Activated T-helper 1 cell treated with anti-CD3 and anti-CD28 coated beads, Interleukin-12 subunit alpha, Interleukin-12 subunit beta, Interleukin-2, Interleukin-4 antibody, amounts not matched to agents 30 ng/mL and 10 ng/mL and 1 ng/mL, durations not matched to agents 14 hours and 24 hours and 36 hours (primary cell): ENCODE results near the gene WASL. TPM values are rescaled to one million over a fixed set of nuclear protein-coding genes. Genes with fewer than 3 reads are reported as not detected.
"Not testable (repeated sequence)": the region's sequence is repeated elsewhere in the genome, so short reads cannot be mapped to it uniquely, and the experiment has no call there.

Experiments used
- DNase-seq: peaks from one replicate; pipeline ENCODE4 v3.0.0; 2021; ENCODE audit warnings: low spot score
- H3K27ac Mint-ChIP-seq: one replicate; pipeline ENCODE4 v1.8.0; 2021; ENCODE audit warnings: mild to moderate bottlenecking, mixed read lengths
- H3K27me3 Mint-ChIP-seq: one replicate; pipeline ENCODE4 v1.8.0; 2022; ENCODE audit warnings: mild to moderate bottlenecking, moderate library complexity, mixed read lengths; ENCODE audit not compliant: insufficient read depth
- H3K36me3 Mint-ChIP-seq: one replicate; pipeline ENCODE4 v1.8.0; 2021; ENCODE audit warnings: low read depth, mixed read lengths
- H3K4me1 Mint-ChIP-seq: one replicate; pipeline ENCODE4 v1.8.0; 2021; ENCODE audit warnings: low read depth, mixed read lengths
- H3K4me3 Mint-ChIP-seq: one replicate; pipeline ENCODE4 v1.8.0; 2021; ENCODE audit warnings: mild to moderate bottlenecking, moderate library complexity, mixed read lengths
- H3K9me3 Mint-ChIP-seq: one replicate; pipeline ENCODE4 v1.8.0; 2021; ENCODE audit warnings: mixed read lengths
- intact Hi-C: fragments of 100-400 bp; cut with micrococcal nuclease; formaldehyde crosslinking; loops from one replicate; pipeline ENCODE4 v1.15.1; 2024
- total RNA-seq: library from RNA; stranded (reverse); gene quantifications from 2 replicates; pipeline ENCODE4 v1.2.3, GENCODE V29; 2022

WASL gene
- total RNA-seq, 1 donor from 2014 or later = 7.5 TPM

DNA sequence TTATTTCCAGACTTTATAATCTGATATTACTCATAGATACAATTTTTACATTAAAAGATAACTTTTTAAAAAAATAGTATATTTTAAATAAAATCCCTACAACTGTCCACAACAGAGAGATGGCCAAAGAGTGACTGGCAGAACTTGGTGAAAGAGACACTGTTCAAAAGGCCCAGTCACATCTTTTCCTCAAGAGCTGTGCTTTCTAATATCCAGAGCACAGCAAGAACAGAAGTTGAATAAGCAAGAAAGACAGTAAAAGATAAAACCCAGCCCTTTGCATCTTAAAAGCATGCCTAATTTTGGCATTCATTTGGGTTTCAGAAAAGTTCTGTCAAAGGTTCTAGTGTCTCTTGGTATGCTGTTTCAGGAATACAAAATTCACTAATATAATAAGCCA is 6.9 kb downstream of the WASL start:
- no peak for DNase-seq
- no peak overlapping the region for H3K27ac Mint-ChIP-seq
- peaks cover 1% of the 10 kb centered on the region for H3K27me3 Mint-ChIP-seq
- H3K9me3 Mint-ChIP-seq = no peaks in the 10 kb centered on the region
- H3K4me1 Mint-ChIP-seq = peaks cover 48% of the 10 kb centered on the region
- intact Hi-C loops = no loop called here
- peaks cover 19% of the 10 kb centered on the region for H3K36me3 Mint-ChIP-seq
- no peak overlapping the region for H3K4me3 Mint-ChIP-seq

- H3K36me3 Mint-ChIP-seq = peaks cover 18% of the 10 kb centered on the region
- H3K4me1 Mint-ChIP-seq = peaks cover 22% of the 10 kb centered on the region
- H3K9me3 Mint-ChIP-seq = peaks cover 21% of the 10 kb centered on the region
- no peak overlapping the region for H3K27ac Mint-ChIP-seq
- no peak overlapping the region for H3K4me3 Mint-ChIP-seq
- no peaks in the 10 kb centered on the region for H3K27me3 Mint-ChIP-seq
- intact Hi-C loops = no loop called here
- no peak for DNase-seq
These were observed 10.0 kb downstream of the WASL start for GRCh38 chr7:123738808-123739207.

DNA sequence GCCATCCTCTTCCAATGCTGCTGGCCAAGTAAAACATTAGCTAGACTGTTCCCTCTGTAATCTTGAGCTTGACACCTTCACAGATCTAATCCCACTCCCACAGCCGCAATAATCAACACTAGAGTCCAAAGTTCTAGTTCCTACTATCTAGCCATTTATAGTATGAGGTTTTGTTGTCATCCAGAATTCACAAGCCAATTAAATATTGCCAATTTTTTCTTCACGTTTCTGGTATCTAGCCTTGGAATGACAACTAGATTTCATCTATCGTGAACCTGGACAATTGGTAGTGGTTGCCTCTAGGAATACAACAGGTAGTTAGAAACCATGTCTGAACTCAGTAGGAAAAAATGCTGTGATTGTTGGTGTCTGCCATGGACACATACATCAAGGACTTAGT is 10.4 kb downstream of the WASL start:
- Mint-ChIP-seq H3K27ac (no peak overlapping the region), H3K9me3 (peaks cover 25% of the 10 kb centered on the region), H3K4me3 (no peak overlapping the region), H3K4me1 (peaks cover 20% of the 10 kb centered on the region), H3K27me3 (no peaks in the 10 kb centered on the region), H3K36me3 (peaks cover 23% of the 10 kb centered on the region)
- intact Hi-C loops = no loop called here
- no peak for DNase-seq

GRCh38 chr7:123737168-123737674 is 11.6 kb downstream of the WASL start:
- H3K4me3 Mint-ChIP-seq, H3K27me3 Mint-ChIP-seq, DNase-seq, intact Hi-C loops, H3K27ac Mint-ChIP-seq: not testable (repeated sequence)
- H3K9me3 Mint-ChIP-seq = peaks cover 34% of the 10 kb centered on the region
- H3K4me1 Mint-ChIP-seq = peaks cover 12% of the 10 kb centered on the region
- H3K36me3 Mint-ChIP-seq = peaks cover 21% of the 10 kb centered on the region

- Mint-ChIP-seq H3K9me3 (peaks cover 42% of the 10 kb centered on the region), H3K36me3 (peaks cover 24% of the 10 kb centered on the region), H3K27ac (no peak overlapping the region), H3K27me3 (no peaks in the 10 kb centered on the region), H3K4me1 (peaks cover 12% of the 10 kb centered on the region), H3K4me3 (no peak overlapping the region)
- intact Hi-C loops = no loop called here
- no peak for DNase-seq
These were observed 13.3 kb downstream of the WASL start for GRCh38 chr7:123735539-123735938.

DNA sequence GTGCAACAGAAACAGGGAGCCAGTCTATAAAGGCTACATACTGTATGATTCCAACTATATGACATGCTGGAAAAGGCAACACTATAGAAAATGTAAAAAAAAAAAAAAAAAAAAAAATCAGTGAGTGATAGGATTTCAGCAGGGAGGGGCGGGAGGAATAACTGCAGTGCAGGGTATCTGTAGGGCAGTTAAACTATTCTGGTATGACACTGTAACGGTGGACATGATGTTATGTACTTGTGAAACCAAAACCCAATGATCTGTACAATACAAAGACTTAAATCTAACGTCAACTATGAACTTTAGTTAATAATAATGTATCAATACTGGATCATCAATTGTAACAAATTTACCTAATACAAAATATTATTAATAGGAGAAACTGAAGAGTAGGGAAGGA is 14.3 kb downstream of the WASL start:
- Mint-ChIP-seq H3K27me3 (no peaks in the 10 kb centered on the region), H3K36me3 (peaks cover 24% of the 10 kb centered on the region), H3K4me3 (no peak overlapping the region), H3K27ac (no peak overlapping the region), H3K4me1 (peaks cover 12% of the 10 kb centered on the region), H3K9me3 (peaks cover 42% of the 10 kb centered on the region)
- intact Hi-C loops = no loop called here
- DNase-seq = no peak

DNA sequence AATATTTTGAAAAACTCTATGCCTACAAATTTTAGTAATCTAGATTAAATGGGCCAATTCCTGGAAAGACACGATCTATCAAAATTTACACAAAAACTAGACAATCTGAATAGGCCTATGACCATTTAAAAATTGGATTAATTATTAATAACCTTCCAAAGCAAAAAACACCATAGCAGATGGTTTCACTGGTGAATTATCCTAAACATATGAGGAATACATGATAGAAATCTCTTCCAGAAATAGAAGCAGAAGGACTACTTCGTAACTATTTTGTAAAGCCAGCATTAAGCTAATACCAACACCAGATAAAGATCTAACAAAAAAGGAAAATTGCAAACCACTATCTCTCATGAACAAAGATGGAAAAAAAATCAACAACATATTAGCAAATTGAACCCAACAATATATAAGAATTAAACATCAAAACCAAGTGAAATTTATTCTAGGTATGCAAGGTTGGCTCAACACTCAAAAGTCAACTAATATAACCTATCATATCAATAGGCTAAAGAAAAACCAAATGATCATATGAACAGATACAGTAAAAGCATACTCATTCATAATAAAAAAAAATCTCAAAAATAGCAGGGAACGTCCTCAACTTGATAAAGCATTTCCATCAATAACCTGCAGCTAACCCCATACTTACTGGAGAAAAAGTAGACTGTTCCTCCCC is 16.3 kb downstream of the WASL start:
- Mint-ChIP-seq H3K4me3 (no peak overlapping the region), H3K4me1 (peaks cover 16% of the 10 kb centered on the region), H3K27ac (no peak overlapping the region), H3K9me3 (peaks cover 42% of the 10 kb centered on the region), H3K27me3 (no peaks in the 10 kb centered on the region), H3K36me3 (peaks cover 22% of the 10 kb centered on the region)
- intact Hi-C loops = no loop called here
- DNase-seq = no peak

DNA sequence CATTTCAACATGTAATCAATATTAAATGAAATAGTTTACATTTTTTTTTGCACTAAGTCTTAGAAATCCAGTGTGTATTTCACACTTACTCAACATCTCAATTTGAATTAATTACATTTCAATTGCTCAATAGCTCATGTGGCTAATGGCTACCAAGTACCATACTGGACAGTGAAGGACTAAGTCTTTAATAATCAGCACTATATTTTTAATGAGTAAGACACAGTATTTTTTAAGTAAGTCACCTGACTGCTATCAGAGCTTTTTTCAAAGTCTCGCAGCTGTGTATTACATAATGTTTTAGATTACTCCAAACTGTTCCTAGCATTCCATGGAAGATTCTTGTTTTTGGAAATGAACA is 19.6 kb downstream of the WASL start:
- intact Hi-C loops = no loop called here
- no peaks in the 10 kb centered on the region for H3K27me3 Mint-ChIP-seq
- no peak overlapping the region for H3K4me3 Mint-ChIP-seq
- peaks cover 26% of the 10 kb centered on the region for H3K9me3 Mint-ChIP-seq
- peaks cover 27% of the 10 kb centered on the region for H3K4me1 Mint-ChIP-seq
- no peak for DNase-seq
- H3K27ac Mint-ChIP-seq = no peak overlapping the region
- peaks cover 14% of the 10 kb centered on the region for H3K36me3 Mint-ChIP-seq

- Mint-ChIP-seq H3K4me3 (no peak overlapping the region), H3K27me3 (no peaks in the 10 kb centered on the region), H3K9me3 (peaks cover 8% of the 10 kb centered on the region), H3K36me3 (peaks cover 7% of the 10 kb centered on the region), H3K4me1 (peaks cover 21% of the 10 kb centered on the region), H3K27ac (no peak overlapping the region)
- no peak for DNase-seq
- intact Hi-C loops = no loop called here
These were observed 21.5 kb downstream of the WASL start for GRCh38 chr7:123727071-123727837.

DNA sequence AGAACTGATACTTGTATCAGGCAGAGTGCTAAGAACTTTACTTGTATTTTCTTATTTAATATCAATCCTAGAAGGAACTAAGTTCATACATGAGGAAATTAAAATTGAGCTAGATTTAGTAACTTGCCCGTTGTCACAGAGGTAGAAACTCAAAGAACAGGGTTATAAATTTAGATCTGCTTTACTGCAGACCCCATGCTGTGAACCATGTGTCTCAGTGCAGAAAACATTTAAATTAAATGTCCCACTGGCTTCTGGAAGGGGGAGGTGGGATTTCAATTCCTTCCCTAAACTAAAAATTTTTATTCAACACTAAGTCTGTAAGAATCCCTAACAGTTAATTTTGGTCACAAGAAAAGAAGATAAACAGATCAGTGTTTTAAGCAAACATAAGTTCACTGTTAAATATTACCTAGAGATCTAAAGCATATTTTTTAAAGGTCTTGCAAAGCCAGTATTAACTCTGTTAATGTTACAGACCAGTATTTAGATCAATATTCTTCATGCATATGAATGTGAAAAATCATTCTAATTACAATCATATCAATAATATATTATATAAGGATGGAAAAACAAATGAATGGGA is 23.1 kb downstream of the WASL start:
- no peak overlapping the region for H3K27ac Mint-ChIP-seq
- H3K4me1 Mint-ChIP-seq = peaks cover 21% of the 10 kb centered on the region
- H3K9me3 Mint-ChIP-seq = no peaks in the 10 kb centered on the region
- H3K36me3 Mint-ChIP-seq = peaks cover 5% of the 10 kb centered on the region
- no peaks in the 10 kb centered on the region for H3K27me3 Mint-ChIP-seq
- intact Hi-C loops = no loop called here
- DNase-seq = no peak
- no peak overlapping the region for H3K4me3 Mint-ChIP-seq

GRCh38 chr7:123724817-123725253 is 24.0 kb downstream of the WASL start:
- no peak for DNase-seq
- Mint-ChIP-seq H3K27me3 (no peaks in the 10 kb centered on the region), H3K27ac (no peak overlapping the region), H3K36me3 (peaks cover 5% of the 10 kb centered on the region), H3K4me1 (peaks cover 29% of the 10 kb centered on the region), H3K4me3 (no peak overlapping the region), H3K9me3 (no peaks in the 10 kb centered on the region)
- intact Hi-C loops = no loop called here

DNA sequence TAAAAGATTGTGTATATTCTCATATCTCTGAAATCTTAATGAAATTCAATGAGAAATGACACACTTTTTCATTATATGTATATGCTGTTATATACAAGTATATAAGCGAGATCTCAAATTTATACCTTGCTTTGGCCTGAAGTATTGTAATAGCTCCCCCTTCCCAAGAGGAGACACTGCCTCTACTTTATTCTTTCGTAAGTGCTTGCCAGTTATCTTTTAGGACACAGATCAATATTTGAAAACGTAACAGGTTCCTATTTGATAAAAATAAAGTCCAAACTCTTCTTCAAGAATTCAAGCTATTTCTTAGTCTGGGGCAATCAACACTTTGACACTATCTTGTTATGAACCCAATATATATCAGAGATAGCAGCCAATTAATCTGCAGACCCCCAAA is 24.9 kb downstream of the WASL start:
- DNase-seq = no peak
- peaks cover 38% of the 10 kb centered on the region for H3K4me1 Mint-ChIP-seq
- H3K36me3 Mint-ChIP-seq = peaks cover 6% of the 10 kb centered on the region
- no peak overlapping the region for H3K4me3 Mint-ChIP-seq
- H3K9me3 Mint-ChIP-seq = no peaks in the 10 kb centered on the region
- H3K27ac Mint-ChIP-seq = no peak overlapping the region
- intact Hi-C loops = no loop called here
- no peaks in the 10 kb centered on the region for H3K27me3 Mint-ChIP-seq

GRCh38 chr7:123720527-123720926 is 28.3 kb downstream of the WASL start:
- intact Hi-C loops, H3K27me3 Mint-ChIP-seq, H3K4me3 Mint-ChIP-seq, H3K9me3 Mint-ChIP-seq, H3K36me3 Mint-ChIP-seq, H3K27ac Mint-ChIP-seq, DNase-seq: not testable (repeated sequence)
- H3K4me1 Mint-ChIP-seq = peaks cover 35% of the 10 kb centered on the region
